Measurements from ENCODE around the gene SLC17A9. TPM values are rescaled to one million over a fixed set of nuclear protein-coding genes. Genes with fewer than 3 reads are reported as not detected.
A peak's percentile ranks its signal among the peaks of the same experiment; 100 is the strongest.

SLC17A9 gene
- total RNA-seq, 1 donor from 2014 or later = 15.2 TPM

DNA sequence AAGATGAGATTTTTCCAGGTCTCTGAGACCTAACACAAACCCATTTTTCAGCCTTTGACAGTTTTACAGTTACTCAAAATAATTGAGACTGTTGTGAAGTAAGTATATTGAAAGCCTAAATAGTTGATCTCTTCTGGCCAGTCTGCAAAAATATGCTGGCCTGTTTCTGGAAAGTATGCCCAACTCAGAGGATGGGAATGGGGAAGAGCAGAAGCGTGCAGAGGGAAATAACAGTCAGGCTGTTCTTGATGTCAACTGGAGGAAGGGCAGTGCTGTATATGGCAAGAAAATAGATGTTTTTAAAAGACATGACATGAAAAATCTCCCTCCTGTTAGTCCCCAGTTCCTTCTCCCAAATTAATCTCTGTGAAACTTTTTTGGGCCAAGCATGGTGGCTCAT is 10.7 kb upstream of the SLC17A9 start:
- H3K9me3 ChIP-seq = no peaks in the 10 kb centered on the region
- no peak for TF ChIP-seq CTCF (IDR thresholded peaks at IDR 0.05)
- no peaks in the 10 kb centered on the region for H3K27me3 ChIP-seq
- ATAC-seq = no peak
- no peak overlapping the region for H3K4me3 ChIP-seq
- no peak for DNase-seq
- H3K4me1 ChIP-seq = peaks cover 12% of the 10 kb centered on the region
- intact Hi-C loops (cut with DNase I) = no loop called here
- H3K27ac ChIP-seq = no peak overlapping the region
- peaks cover 57% of the 10 kb centered on the region for H3K36me3 ChIP-seq

- Histone ChIP-seq H3K9me3 (no peaks in the 10 kb centered on the region), H3K27me3 (no peaks in the 10 kb centered on the region), H3K27ac (no peak overlapping the region), H3K4me1 (peaks cover 12% of the 10 kb centered on the region), H3K36me3 (peaks cover 62% of the 10 kb centered on the region), H3K4me3 (no peak overlapping the region)
- TF ChIP-seq CTCF (IDR thresholded peaks at IDR 0.05) = no peak
- DNase-seq = peak; percentile 27
- intact Hi-C loops (cut with DNase I) = no loop called here
- ATAC-seq = no peak
Observed at GRCh38 chr20:62942456-62942855, 10.1 kb upstream of the SLC17A9 start.

DNA sequence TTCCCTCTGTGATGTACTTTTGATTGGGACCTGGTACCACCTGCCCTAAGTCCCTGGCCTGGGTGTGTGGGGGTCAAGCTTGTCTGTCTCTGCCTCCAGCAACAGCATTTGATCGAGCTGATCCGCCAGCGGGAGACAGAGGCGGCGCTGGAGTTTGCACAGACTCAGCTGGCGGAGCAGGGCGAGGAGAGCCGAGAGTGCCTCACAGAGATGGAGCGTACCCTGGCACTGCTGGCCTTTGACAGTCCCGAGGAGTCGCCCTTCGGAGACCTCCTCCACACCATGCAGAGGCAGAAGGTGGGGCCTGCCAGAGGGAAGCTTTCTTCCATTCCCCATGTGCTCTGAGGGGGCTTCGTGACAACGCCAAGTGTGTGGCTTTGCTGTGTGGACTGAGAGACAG is 9.1 kb upstream of the SLC17A9 start:
- peak; percentile 44 for DNase-seq
- ATAC-seq = no peak
- Histone ChIP-seq H3K36me3 (peaks cover 70% of the 10 kb centered on the region), H3K9me3 (no peaks in the 10 kb centered on the region), H3K27ac (no peak overlapping the region), H3K4me3 (no peak overlapping the region), H3K27me3 (no peaks in the 10 kb centered on the region), H3K4me1 (peaks cover 12% of the 10 kb centered on the region)
- intact Hi-C loops (cut with DNase I) = no loop called here
- TF ChIP-seq CTCF (IDR thresholded peaks at IDR 0.05) = no peak

- Histone ChIP-seq H3K27ac (no peak overlapping the region), H3K27me3 (no peaks in the 10 kb centered on the region), H3K4me3 (no peak overlapping the region), H3K9me3 (no peaks in the 10 kb centered on the region), H3K36me3 (peaks cover 76% of the 10 kb centered on the region), H3K4me1 (peaks cover 8% of the 10 kb centered on the region)
- DNase-seq (peak; percentile 16), ATAC-seq (no peak)
- no peak for TF ChIP-seq CTCF (IDR thresholded peaks at IDR 0.05)
- intact Hi-C loops (cut with DNase I) = no loop called here
Observed at GRCh38 chr20:62944184-62944583, 8.3 kb upstream of the SLC17A9 start.

GRCh38 chr20:62944746-62945145 is 7.8 kb upstream of the SLC17A9 start:
- H3K27ac ChIP-seq = no peak overlapping the region
- H3K27me3 ChIP-seq = no peaks in the 10 kb centered on the region
- ATAC-seq (no peak), DNase-seq (peak; percentile 5)
- peaks cover 76% of the 10 kb centered on the region for H3K36me3 ChIP-seq
- no peak for TF ChIP-seq CTCF (IDR thresholded peaks at IDR 0.05)
- H3K4me3 ChIP-seq = no peak overlapping the region
- peaks cover 2% of the 10 kb centered on the region for H3K4me1 ChIP-seq
- no peaks in the 10 kb centered on the region for H3K9me3 ChIP-seq
- intact Hi-C loops (cut with DNase I) = no loop called here

DNA sequence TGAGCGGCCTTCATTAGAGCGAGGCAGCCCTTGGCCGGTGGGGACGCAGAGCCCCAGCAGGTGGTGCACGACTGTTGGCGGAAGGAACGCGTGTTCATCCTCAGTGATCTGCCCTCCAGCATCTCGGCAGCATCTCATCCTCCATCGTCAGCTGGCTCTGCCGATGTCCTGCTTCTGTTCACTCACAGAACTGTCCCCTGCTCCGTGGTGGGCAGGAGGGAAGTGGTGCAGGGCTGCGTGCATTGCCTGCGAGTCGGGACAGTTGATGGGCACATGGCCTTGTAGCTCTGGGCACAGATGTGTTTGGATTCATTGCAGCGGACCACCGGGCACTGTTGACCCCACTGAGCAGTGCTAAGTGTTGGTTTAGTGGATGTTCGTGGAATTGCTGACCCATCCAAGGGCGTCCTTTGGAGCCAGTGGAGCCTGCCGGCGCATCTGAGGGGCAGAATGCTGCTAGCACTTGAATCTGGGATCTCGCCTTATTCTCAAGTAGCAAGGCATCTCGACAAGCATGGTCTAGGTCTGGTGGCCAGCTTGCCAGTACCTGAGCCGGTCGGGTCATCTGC is 6.7 kb upstream of the SLC17A9 start:
- ATAC-seq (no peak), DNase-seq (peak; percentile 46)
- no peaks in the 10 kb centered on the region for H3K27me3 ChIP-seq
- H3K4me3 ChIP-seq = no peak overlapping the region
- no peak overlapping the region for H3K27ac ChIP-seq
- TF ChIP-seq CTCF (IDR thresholded peaks at IDR 0.05) = no peak
- H3K9me3 ChIP-seq = no peaks in the 10 kb centered on the region
- H3K4me1 ChIP-seq = no peaks in the 10 kb centered on the region
- peaks cover 76% of the 10 kb centered on the region for H3K36me3 ChIP-seq
- intact Hi-C loops (cut with DNase I) = no loop called here

Measured in upper lobe of right lung (tissue), 1 donor.